Pancreas (tissue), 10 donors: ENCODE data around the gene LINC01488. TPM values are rescaled to one million over a fixed set of nuclear protein-coding genes. Genes with fewer than 3 reads are reported as not detected.

Experiments
- ATAC-seq, 4 donors: fragments of 200-7000 bp; cut with Tn5 transposase; one replicate each; pipeline versions ENCODE4 v1.8.0 to v1.9.1; 2020; ENCODE audit warnings: mild to moderate bottlenecking in 4 of 4, moderate library complexity in 4 of 4
- DNase-seq, 6 donors: peaks; one replicate each; pipeline ENCODE4 v3.0.0-alpha.2; 2020
- FAIRE-seq: peaks from 2 replicates; lab custom pipeline; 2012; peaks lifted over from hg19 to GRCh38; lab: Jason Lieb, UNC
- H3K27ac ChIP-seq, 4 donors: fragments of 200-600 bp; sonication (generic); 1 replicate in 3 of 4; 2 replicates in 1 of 4; pipeline versions ENCODE4 v1.5.0 to v1.8.0; 2020
- H3K27me3 ChIP-seq, 4 donors: fragments of 200-600 bp; one replicate each; pipeline ENCODE4 v1.8.0; 2021
- H3K36me3 ChIP-seq, 3 donors: fragments of 200-600 bp; sonication (generic) in 1 of 3; one replicate each; pipeline versions ENCODE4 v1.5.0 to v1.8.0; 2020 to 2021
- H3K4me1 ChIP-seq, 3 donors: fragments of 200-600 bp; one replicate each; pipeline ENCODE4 v1.8.0; 2021
- H3K4me3 ChIP-seq, 4 donors: fragments of 200-600 bp; sonication (generic) in 2 of 4; one replicate each; pipeline versions ENCODE4 v1.5.0 to v1.8.0; 2020 to 2021
- H3K9me3 ChIP-seq, 4 donors: fragments of 200-600 bp; one replicate each; pipeline ENCODE4 v1.8.0; 2021
- WGBS, 2 donors: extraction: QIAGEN DNeasy Blood & Tissue Kit; methylation state at CpG; one replicate each; pipeline ENCODE4 v1.1.7; 2013; 5-methylcytosine and 5-hydroxymethylcytosine counted together
- intact Hi-C, 3 donors: fragments of 100-400 bp; cut with DNase I; formaldehyde crosslinking; loops; one replicate each; pipeline versions ENCODE4 v1.11.1 to v1.14.2; 2022
- polyA plus RNA-seq, 2 donors: library from polyadenylated mRNA; stranded (reverse); fragments of 200-250 nt; gene quantifications; one replicate each; pipeline ENCODE4 v1.2.3, GENCODE V29; 2013
- total RNA-seq, 6 donors: library from RNA; stranded (reverse); fragmentation: NEBNext Ultra II Directional in 4 of 6; extraction: Animal tissue kit (Norgen Biotek cat#: 25700) in 4 of 6; gene quantifications; one replicate each; pipeline versions ENCODE4 v1.2.1 to v1.2.4, GENCODE V29; 2021 to 2023
- TF ChIP-seq, protein P1 (sequence below), 4 donors: fragments of 200-600 bp; sonication (generic) in 3 of 4; IDR thresholded peaks; one replicate each; pipeline versions ENCODE4 v1.5.0 to v1.8.0; 2021; ENCODE audit warnings: antibody characterized with exemption in 4 of 4
- donor health status: healthy with polysubstance abuse.
- donor health status: DM: no; HTN: no; CAD: no; lungs with moderate emphysema.
- donor health status: DM: no; HTN: no; CAD: no.
- donor health status: control.
- donor health status: control.
- donor health status: Bipolar disorder and iron deficiency.
- donor health status: DM: yes; HTN: yes; CAD: no.
- donor health status: DM: no; HTN: no; CAD: no.
- donor health status: DM: no; HTN: no; CAD: no.
- donor health status: DM: yes; HTN: yes; CAD: no.

LINC01488 gene
- total and polyA plus RNA-seq, 8 donors: not detected

DNA sequence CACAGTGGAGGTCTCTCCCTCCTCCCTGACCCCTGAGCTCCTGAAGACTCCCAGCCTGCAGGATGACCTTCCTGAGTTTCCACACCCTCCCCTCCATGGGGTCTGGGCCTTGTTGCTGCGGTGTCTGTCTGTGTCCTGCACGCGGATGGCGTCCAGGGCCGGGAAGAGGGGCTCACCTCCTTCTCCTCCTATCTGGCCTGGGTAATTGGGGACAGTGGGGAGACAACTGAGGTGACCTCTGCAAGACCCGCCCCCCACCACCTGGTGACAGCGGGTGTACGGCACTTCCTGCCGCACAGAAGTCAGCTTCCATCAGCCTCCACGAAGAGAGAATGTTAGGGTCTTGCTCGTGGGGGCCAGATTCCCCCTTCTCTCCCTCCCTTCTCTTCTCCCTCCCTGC, 31.7 kb downstream of the LINC01488 start:
- DNase-seq (peak in 1 of 6 donors; percentile 29), FAIRE-seq (no peak), ATAC-seq (no peak)
- no peaks in the 10 kb centered on the region for H3K27me3 ChIP-seq
- H3K9me3 ChIP-seq: no peaks in the 10 kb centered on the region
- H3K36me3 ChIP-seq: no peaks in the 10 kb centered on the region
- 84 to 90% methylated on average over 11 of the region's 11 CpGs for WGBS, 2 donors
- H3K4me3 ChIP-seq: no peak overlapping the region
- intact Hi-C loops: no loop called here
- H3K4me1 ChIP-seq: no peaks in the 10 kb centered on the region
- TF ChIP-seq, protein P1, sequence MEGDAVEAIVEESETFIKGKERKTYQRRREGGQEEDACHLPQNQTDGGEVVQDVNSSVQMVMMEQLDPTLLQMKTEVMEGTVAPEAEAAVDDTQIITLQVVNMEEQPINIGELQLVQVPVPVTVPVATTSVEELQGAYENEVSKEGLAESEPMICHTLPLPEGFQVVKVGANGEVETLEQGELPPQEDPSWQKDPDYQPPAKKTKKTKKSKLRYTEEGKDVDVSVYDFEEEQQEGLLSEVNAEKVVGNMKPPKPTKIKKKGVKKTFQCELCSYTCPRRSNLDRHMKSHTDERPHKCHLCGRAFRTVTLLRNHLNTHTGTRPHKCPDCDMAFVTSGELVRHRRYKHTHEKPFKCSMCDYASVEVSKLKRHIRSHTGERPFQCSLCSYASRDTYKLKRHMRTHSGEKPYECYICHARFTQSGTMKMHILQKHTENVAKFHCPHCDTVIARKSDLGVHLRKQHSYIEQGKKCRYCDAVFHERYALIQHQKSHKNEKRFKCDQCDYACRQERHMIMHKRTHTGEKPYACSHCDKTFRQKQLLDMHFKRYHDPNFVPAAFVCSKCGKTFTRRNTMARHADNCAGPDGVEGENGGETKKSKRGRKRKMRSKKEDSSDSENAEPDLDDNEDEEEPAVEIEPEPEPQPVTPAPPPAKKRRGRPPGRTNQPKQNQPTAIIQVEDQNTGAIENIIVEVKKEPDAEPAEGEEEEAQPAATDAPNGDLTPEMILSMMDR (IDR thresholded peaks at IDR 0.05): no peak
- no peak overlapping the region for H3K27ac ChIP-seq

DNA sequence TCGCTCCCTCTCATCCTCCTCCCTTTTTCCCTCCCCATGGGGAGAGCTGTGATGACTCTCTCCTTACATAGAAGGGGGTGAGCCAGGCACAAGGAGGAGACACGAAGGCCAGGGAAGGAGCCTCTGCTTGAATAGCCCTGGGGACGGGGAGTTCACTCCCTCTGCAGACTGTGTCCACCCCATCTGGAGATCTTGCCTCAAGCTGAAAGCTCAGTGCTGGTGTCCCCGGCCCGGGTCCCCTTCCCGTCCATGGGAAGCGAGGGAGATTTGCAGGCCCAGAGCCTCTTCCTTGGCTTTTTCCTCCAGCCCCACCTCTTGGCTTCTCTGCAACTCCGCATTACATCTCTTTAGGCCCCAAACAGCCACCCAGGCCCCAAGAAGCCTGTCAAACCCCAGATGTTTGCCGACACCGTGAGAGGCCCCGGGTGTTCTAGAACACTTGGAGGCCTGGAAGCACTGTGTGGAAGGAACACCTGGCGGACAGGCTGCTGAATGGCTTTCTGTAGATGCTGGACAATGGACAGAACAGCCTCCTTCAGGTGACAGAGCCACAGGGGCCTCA, 32.3 kb downstream of the LINC01488 start:
- 89 to 94% methylated on average over 12 of the region's 12 CpGs for WGBS, 2 donors
- FAIRE-seq (no peak), ATAC-seq (no peak), DNase-seq (peak in 2 of 6 donors; percentile 23 to 30)
- Histone ChIP-seq H3K36me3 (no peaks in the 10 kb centered on the region), H3K27ac (no peak overlapping the region), H3K4me3 (no peak overlapping the region), H3K27me3 (no peaks in the 10 kb centered on the region), H3K9me3 (no peaks in the 10 kb centered on the region), H3K4me1 (no peaks in the 10 kb centered on the region)
- TF ChIP-seq, protein P1 (IDR thresholded peaks at IDR 0.05): no peak
- intact Hi-C loops: no loop called here

DNA sequence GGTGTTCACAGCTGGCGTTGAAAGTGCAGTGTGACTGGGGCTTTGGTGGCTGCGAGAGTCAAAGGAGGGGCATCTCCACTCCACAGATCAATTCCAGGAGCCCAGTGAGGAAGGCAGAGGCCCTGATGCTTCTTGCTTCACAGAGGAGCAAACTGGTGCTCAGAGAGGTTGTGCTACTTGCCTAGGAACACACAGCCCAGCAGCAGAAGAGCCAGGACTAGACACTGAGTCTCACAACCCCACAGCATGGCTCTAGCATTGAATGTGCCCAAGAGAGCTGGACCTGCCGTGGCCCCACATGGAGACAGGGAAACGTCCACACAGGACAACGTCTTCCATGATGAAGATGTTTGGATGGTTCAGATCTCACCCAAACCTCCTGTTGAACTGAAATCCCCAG, 33.3 kb downstream of the LINC01488 start:
- ATAC-seq: no peak
- no peak for FAIRE-seq
- Histone ChIP-seq H3K27me3 (no peaks in the 10 kb centered on the region), H3K4me3 (no peak overlapping the region), H3K36me3 (no peaks in the 10 kb centered on the region), H3K27ac (no peak overlapping the region), H3K4me1 (no peaks in the 10 kb centered on the region), H3K9me3 (no peaks in the 10 kb centered on the region)
- peak in 1 of 6 donors; percentile 3 for DNase-seq
- TF ChIP-seq, protein P1 (IDR thresholded peaks at IDR 0.05): no peak
- intact Hi-C loops: no loop called here
- WGBS, 2 donors: 80 to 91% methylated on average over 5 of the region's 5 CpGs

GRCh38 chr11:69515271-69516245, 34.1 kb downstream of the LINC01488 start:
- H3K27me3 ChIP-seq: no peaks in the 10 kb centered on the region
- intact Hi-C loops: no loop called here
- WGBS, 2 donors: 86 to 91% methylated on average over 12 of the region's 12 CpGs
- H3K4me3 ChIP-seq: no peak overlapping the region
- H3K36me3 ChIP-seq: no peaks in the 10 kb centered on the region
- FAIRE-seq (no peak), DNase-seq (peak in 1 of 6 donors; percentile 29), ATAC-seq (peak in 1 of 4 donors; percentile 43)
- TF ChIP-seq, protein P1 (IDR thresholded peaks at IDR 0.05): no peak
- H3K4me1 ChIP-seq: no peaks in the 10 kb centered on the region
- no peaks in the 10 kb centered on the region for H3K9me3 ChIP-seq
- H3K27ac ChIP-seq: no peak overlapping the region
